ENCODE measurements around the gene SKAP1.

GRCh38 chr17:48179071-48179945 lies 250.7 kb downstream of the SKAP1 start:
- TF ChIP-seq CTCF (conservative IDR thresholded peaks at IDR 0.05; ENCODE audit: low read length): no peak
- no peak for TF ChIP-seq EZH2phosphoT487 (IDR thresholded peaks at IDR 0.05; ENCODE audit: borderline replicate concordance, low read depth, low read length)

Measured in OCI-LY7 (cell line).